NCI-H1436 (cell line): ENCODE data around the gene MANEAL.

Experiments
- DNase-seq: peaks from one replicate; lab custom pipeline; 2025; lab: John Stamatoyannopoulos, UW

MANEAL gene

GRCh38 chr1:37782491-37782890 lies 11.2 kb upstream of the MANEAL start:
- no peak for DNase-seq

- no peak for DNase-seq
These were observed 532 bp upstream of the MANEAL start for GRCh38 chr1:37792943-37793686.

- DNase-seq: no peak
These were observed 1.0 kb downstream of the MANEAL start for GRCh38 chr1:37794372-37795339.

- no peak for DNase-seq
These were observed 1.9 kb downstream of the MANEAL start for GRCh38 chr1:37795340-37796125.

GRCh38 chr1:37797750-37798345 lies 4.2 kb downstream of the MANEAL start:
- no peak for DNase-seq

GRCh38 chr1:37802439-37802838 lies 8.8 kb downstream of the MANEAL start:
- no peak for DNase-seq

- DNase-seq: no peak
These were observed 13.5 kb downstream of the MANEAL start for GRCh38 chr1:37807220-37807554.

- peak; percentile 93 for DNase-seq
These were observed 14.1 kb downstream of the MANEAL start, which contains the start of the genes C1orf122 and YRDC for GRCh38 chr1:37807555-37808368. TSS of gene C1orf122 (plus strand) at chr1:37807790. CDS start at chr1:37808405, 615 bp downstream. TSS of gene YRDC (minus strand) at chr1:37808208. CDS start at chr1:37808180, 28 bp downstream.

- DNase-seq: peak; percentile 58
These were observed 15.0 kb downstream of the MANEAL start for GRCh38 chr1:37808369-37809319.

GRCh38 chr1:37809942-37810341 lies 16.3 kb downstream of the MANEAL start:
- DNase-seq: no peak

GRCh38 chr1:37811027-37811655 lies 17.5 kb downstream of the MANEAL start:
- peak; percentile 66 for DNase-seq

GRCh38 chr1:37813529-37814145 lies 20.0 kb downstream of the MANEAL start:
- no peak for DNase-seq

- DNase-seq: no peak
These were observed 20.6 kb downstream of the MANEAL start for GRCh38 chr1:37814252-37814651.

GRCh38 chr1:37817481-37817880 lies 23.8 kb downstream of the MANEAL start:
- DNase-seq: no peak

- DNase-seq: no peak
These were observed 27.8 kb downstream of the MANEAL start for GRCh38 chr1:37821481-37821880.

GRCh38 chr1:37822906-37823815 lies 29.5 kb downstream of the MANEAL start:
- DNase-seq: no peak

- DNase-seq: no peak
These were observed 30.4 kb downstream of the MANEAL start for GRCh38 chr1:37824001-37824400.

GRCh38 chr1:37825506-37825905 lies 31.9 kb downstream of the MANEAL start:
- no peak for DNase-seq
